Vagina (tissue), 2 donors: ENCODE measurements around the gene FASN. TPM values are rescaled to one million over a fixed set of nuclear protein-coding genes. Genes with fewer than 3 reads are reported as not detected.

Source experiments
- DNase-seq, 2 donors: peaks; one replicate each; pipeline ENCODE4 v3.0.0-alpha.2; 2017; ENCODE audit errors: extremely low spot score in 2 of 2
- H3K27ac ChIP-seq: fragments of 200-600 bp; sonication (generic); one replicate; pipeline ENCODE4 v1.5.1; 2019
- H3K27me3 ChIP-seq: fragments of 200-600 bp; sonication (generic); one replicate; pipeline ENCODE4 v1.5.1; 2019
- H3K36me3 ChIP-seq, 2 donors: fragments of 200-600 bp; sonication (generic); one replicate each; pipeline ENCODE4 v1.5.1; 2017 to 2019
- H3K4me1 ChIP-seq: fragments of 200-600 bp; sonication (generic); one replicate; pipeline ENCODE4 v1.5.1; 2019
- H3K4me3 ChIP-seq, 2 donors: fragments of 200-600 bp; sonication (generic); 1 replicate in 1 of 2; 2 replicates in 1 of 2; pipeline ENCODE4 v1.5.1; 2016 to 2019
- H3K9me3 ChIP-seq: fragments of 200-600 bp; sonication (generic); one replicate; pipeline ENCODE4 v1.5.1; 2019
- CTCF ChIP-seq, 3 experiments: fragments of 450-650 bp in 2 of 3; fragments of 200-600 bp in 1 of 3; sonication (generic) in 1 of 3; IDR thresholded peaks; one replicate each; pipeline ENCODE4 v1.5.1; 2017 to 2019; ENCODE audit warnings: antibody characterized with exemption in 3 of 3, mild to moderate bottlenecking in 2 of 3, moderate library complexity in 2 of 3
- POLR2A ChIP-seq, 2 donors: fragments of 450-650 bp; IDR thresholded peaks; one replicate each; pipeline ENCODE4 v1.6.1; 2017; ENCODE audit warnings: antibody characterized with exemption in 2 of 2, mild to moderate bottlenecking in 2 of 2, moderate library complexity in 2 of 2
- POLR2AphosphoS5 ChIP-seq, 2 donors: sonication (generic); formaldehyde crosslinking; IDR thresholded peaks; one replicate each; pipeline ENCODE4 v1.9.0; 2017; ENCODE audit warnings: antibody characterized with exemption in 2 of 2, mild to moderate bottlenecking in 2 of 2, low read depth in 1 of 2; ENCODE audit not compliant: insufficient read depth in 1 of 2
- intact Hi-C: fragments of 100-400 bp; cut with DNase I; formaldehyde crosslinking; loops from one replicate; pipeline ENCODE4 v1.15.1; 2023
- total RNA-seq: library from RNA; depleted of rRNA; stranded (reverse); fragments of >200 nt; gene quantifications from one replicate; pipeline ENCODE4 v1.2.3, GENCODE V29; 2016

FASN gene
- total RNA-seq, 1 donor from 2014 or later, result 127 TPM

DNA sequence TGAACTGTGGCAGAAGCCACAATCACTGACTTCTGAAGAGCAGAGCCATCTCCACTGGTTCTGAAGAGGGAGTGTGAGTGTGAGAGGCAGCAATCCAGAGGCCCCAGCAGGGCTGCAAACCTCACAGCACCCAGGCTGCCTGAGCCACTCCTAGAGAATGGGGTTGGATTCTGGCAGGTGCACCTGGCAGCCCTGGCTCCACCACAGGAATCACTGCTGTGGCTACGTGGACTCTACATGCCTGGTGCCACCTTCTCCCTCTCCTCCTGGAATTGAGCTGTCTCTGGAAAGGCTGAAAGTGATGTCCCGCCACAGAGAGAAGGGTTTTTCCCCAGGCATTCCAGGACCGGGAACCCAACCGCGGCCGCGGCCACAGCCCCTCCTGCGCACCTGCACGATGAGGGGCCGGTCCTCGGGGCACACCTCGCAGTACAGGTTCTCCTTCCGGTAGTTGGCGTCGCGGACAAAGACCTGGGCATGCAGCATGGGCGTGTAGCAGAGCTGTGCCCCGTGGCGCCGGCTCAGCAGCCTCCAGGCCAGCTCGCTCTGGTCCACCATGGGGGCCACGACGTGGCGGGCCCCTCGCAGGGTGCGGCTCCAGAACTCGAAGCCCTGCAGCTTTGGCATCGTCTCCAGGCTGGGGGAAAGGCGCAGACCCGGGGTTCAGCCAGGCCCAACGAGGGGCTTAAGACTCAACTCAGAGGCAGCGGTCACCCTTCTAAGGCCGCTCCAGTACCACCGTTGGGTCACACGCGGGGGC is 33.4 kb downstream of the FASN start:
- no peak for DNase-seq
- H3K27ac ChIP-seq, result peak overlapping the region; percentile 94
- H3K4me1 ChIP-seq, result peaks cover 30% of the 10 kb centered on the region
- no peaks in the 10 kb centered on the region for H3K27me3 ChIP-seq
- H3K9me3 ChIP-seq, result no peaks in the 10 kb centered on the region
- peak overlapping the region; percentile 81 to 92 for H3K4me3 ChIP-seq
- H3K36me3 ChIP-seq, result peaks cover 0 to 37% of the 10 kb centered on the region in 2 donors
- TF ChIP-seq POLR2A (IDR thresholded peaks at IDR 0.05), result no peak
- TF ChIP-seq CTCF (IDR thresholded peaks at IDR 0.05), result no peak
- TF ChIP-seq POLR2AphosphoS5 (IDR thresholded peaks at IDR 0.05; ENCODE audit: insufficient read depth in 1 of 2, low read depth in 1 of 2), result no peak
- intact Hi-C loops, result no loop called here

DNA sequence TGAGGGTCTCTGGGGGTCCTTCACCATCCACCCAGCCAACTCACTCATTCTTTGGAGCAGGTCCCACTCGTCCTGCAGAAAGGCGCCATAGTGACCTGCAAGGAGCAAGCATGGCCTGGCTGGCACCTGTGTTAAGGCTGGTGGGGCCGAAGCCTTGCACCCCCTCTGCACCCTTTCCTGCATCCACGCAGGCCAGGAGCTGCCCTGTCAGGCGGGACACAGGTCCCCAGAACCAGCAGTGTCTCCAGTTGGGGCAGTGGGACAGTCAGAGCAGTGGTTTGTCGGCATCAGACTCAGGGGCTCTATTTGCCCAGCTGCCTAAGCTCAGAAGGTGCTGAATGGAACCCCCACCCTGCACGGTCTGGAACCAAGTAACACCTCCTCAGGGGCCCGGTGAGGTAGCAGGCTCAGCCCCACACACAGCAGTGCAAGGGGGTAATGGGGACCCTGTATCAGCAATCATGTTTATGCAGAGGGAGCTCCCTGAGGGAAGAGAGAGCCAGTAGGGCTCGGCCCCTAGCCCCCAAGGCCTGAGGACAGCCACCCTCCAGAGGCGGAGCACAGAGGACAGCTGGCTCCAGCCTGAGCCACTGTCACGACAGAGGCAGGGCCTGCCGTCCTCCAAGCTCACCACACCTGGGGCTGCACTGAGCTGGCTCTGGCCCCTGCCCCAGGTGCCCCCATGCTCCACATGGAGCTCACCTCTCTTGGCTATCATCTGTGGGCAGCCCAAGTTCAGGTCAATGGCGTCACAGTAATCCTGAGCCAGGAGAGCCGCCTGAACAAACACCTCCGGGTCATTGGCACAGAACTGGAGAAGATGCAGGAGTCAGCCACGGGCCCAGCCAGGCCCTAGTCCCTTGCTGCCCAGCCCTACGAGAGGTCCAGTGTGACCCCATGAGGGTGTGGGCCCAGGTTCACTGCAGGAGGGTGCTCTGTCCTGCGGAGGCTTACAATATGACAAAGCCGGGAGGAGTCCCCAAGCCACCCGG is 34.3 kb downstream of the FASN start:
- peak overlapping the region in 1 of 2 donors; percentile 81 for H3K4me3 ChIP-seq
- peaks cover 0 to 41% of the 10 kb centered on the region in 2 donors for H3K36me3 ChIP-seq
- no peaks in the 10 kb centered on the region for H3K9me3 ChIP-seq
- TF ChIP-seq CTCF (IDR thresholded peaks at IDR 0.05), result no peak
- no peak for TF ChIP-seq POLR2A (IDR thresholded peaks at IDR 0.05)
- TF ChIP-seq POLR2AphosphoS5 (IDR thresholded peaks at IDR 0.05; ENCODE audit: insufficient read depth in 1 of 2, low read depth in 1 of 2), result no peak
- no peak for DNase-seq
- peaks cover 30% of the 10 kb centered on the region for H3K4me1 ChIP-seq
- intact Hi-C loops, result no loop called here
- H3K27ac ChIP-seq, result no peak overlapping the region
- H3K27me3 ChIP-seq, result no peaks in the 10 kb centered on the region

- Histone ChIP-seq H3K36me3 (peaks cover 0 to 47% of the 10 kb centered on the region in 2 donors), H3K27me3 (no peaks in the 10 kb centered on the region), H3K4me1 (peaks cover 30% of the 10 kb centered on the region), H3K4me3 (no peak overlapping the region), H3K9me3 (no peaks in the 10 kb centered on the region), H3K27ac (no peak overlapping the region)
- no peak for TF ChIP-seq POLR2A (IDR thresholded peaks at IDR 0.05)
- no peak for TF ChIP-seq POLR2AphosphoS5 (IDR thresholded peaks at IDR 0.05; ENCODE audit: insufficient read depth in 1 of 2, low read depth in 1 of 2)
- TF ChIP-seq CTCF (IDR thresholded peaks at IDR 0.05), result no peak
- no peak for DNase-seq
- intact Hi-C loops, result no loop called here
Observed at GRCh38 chr17:82062984-82063368, 35.1 kb downstream of the FASN start.

GRCh38 chr17:82062076-82062983 is 35.7 kb downstream of the FASN start:
- TF ChIP-seq CTCF (IDR thresholded peaks at IDR 0.05), result no peak
- TF ChIP-seq POLR2A (IDR thresholded peaks at IDR 0.05), result no peak
- no peak for TF ChIP-seq POLR2AphosphoS5 (IDR thresholded peaks at IDR 0.05; ENCODE audit: insufficient read depth in 1 of 2, low read depth in 1 of 2)
- H3K4me1 ChIP-seq, result peaks cover 30% of the 10 kb centered on the region
- intact Hi-C loops, result no loop called here
- H3K27ac ChIP-seq, result no peak overlapping the region
- DNase-seq, result no peak
- no peaks in the 10 kb centered on the region for H3K9me3 ChIP-seq
- H3K4me3 ChIP-seq, result no peak overlapping the region
- no peaks in the 10 kb centered on the region for H3K27me3 ChIP-seq
- peaks cover 0 to 51% of the 10 kb centered on the region in 2 donors for H3K36me3 ChIP-seq
